IMR-90 (cell line): ENCODE results near the gene IFT43. TPM values are rescaled to one million over a fixed set of nuclear protein-coding genes. Genes with fewer than 3 reads are reported as not detected.

Source experiments
- ATAC-seq: fragments of 200-7000 bp; cut with Tn5 transposase; 2 replicates; pipeline ENCODE4 v1.9.1; 2020; ENCODE audit warnings: low read depth, mild to moderate bottlenecking, moderate library complexity
- Bru-seq: library from RNA; stranded (reverse); fragments of 400-500 nt; gene quantifications from one replicate; lab custom pipeline; 2021; lab: Mats Ljungman, UMichigan
- BruChase-seq, 2 experiments: library from RNA; stranded (reverse); fragments of 400-500 nt; gene quantifications; one replicate each; lab custom pipeline; 2021; lab: Mats Ljungman, UMichigan
- BruUV-seq: library from RNA; stranded (reverse); fragments of 400-500 nt; replicated peaks from 2 replicates; lab custom pipeline; 2021; lab: Mats Ljungman, UMichigan
- CTCF ChIA-PET: fragments of 300-600 bp; formaldehyde crosslinking; extraction: SDS; loops from one replicate; lab custom pipeline; 2021; ENCODE audit warnings: antibody characterized with exemption; lab: Yijun Ruan, JAX
- POLR2A ChIA-PET: fragments of 300-600 bp; sonication (Branson Sonifier 250); formaldehyde crosslinking; loops from one replicate; lab custom pipeline; 2022; ENCODE audit warnings: antibody characterized with exemption; ENCODE audit not compliant: unreplicated experiment; lab: Charles Lee
- DNase-seq: peaks from one replicate; pipeline ENCODE4 v3.0.0; 2013
- H2AFZ ChIP-seq: replicated peaks from 2 replicates; pipeline ENCODE3; 2013; ENCODE audit warnings: low read length, mild to moderate bottlenecking; ENCODE audit not compliant: poor library complexity
- H2AK5ac ChIP-seq: 2 replicates; pipeline ENCODE4 v1.6.1; 2013; ENCODE audit warnings: low read depth, low read length, inconsistent platforms
- H2AK9ac ChIP-seq: replicated peaks from 2 replicates; pipeline ENCODE3; 2013; ENCODE audit warnings: mild to moderate bottlenecking, low read depth, low read length, moderate library complexity; ENCODE audit not compliant: poor library complexity
- H2BK120ac ChIP-seq: 2 replicates; pipeline ENCODE4 v1.6.1; 2013; ENCODE audit warnings: low read depth, low read length, inconsistent platforms
- H2BK15ac ChIP-seq: 3 replicates; pipeline ENCODE4 v1.6.1; 2013; ENCODE audit warnings: low read depth, low read length, inconsistent platforms
- H2BK20ac ChIP-seq: 2 replicates; pipeline ENCODE4 v1.6.1; 2013; ENCODE audit warnings: low read depth, mild to moderate bottlenecking, inconsistent platforms, low read length, moderate library complexity
- H2BK5ac ChIP-seq: 2 replicates; pipeline ENCODE4 v1.6.1; 2013; ENCODE audit warnings: mild to moderate bottlenecking, low read depth, low read length, inconsistent platforms; ENCODE audit not compliant: poor library complexity, severe bottlenecking
- H3K14ac ChIP-seq: replicated peaks from 2 replicates; pipeline ENCODE4 v1.6.1; 2013; ENCODE audit warnings: low read depth, low read length, inconsistent platforms
- H3K18ac ChIP-seq: 2 replicates; pipeline ENCODE4 v1.6.1; 2013; ENCODE audit warnings: low read depth, low read length, control low read depth
- H3K23ac ChIP-seq: 2 replicates; pipeline ENCODE4 v1.6.1; 2013; ENCODE audit warnings: low read depth, low read length, inconsistent platforms
- H3K27ac ChIP-seq: 2 replicates; pipeline ENCODE4 v1.5.1; 2013; ENCODE audit warnings: mild to moderate bottlenecking, control low read depth, low read length; ENCODE audit not compliant: insufficient read depth
- H3K27me3 ChIP-seq: 2 replicates; pipeline ENCODE4 v1.6.1; 2013; ENCODE audit warnings: low read length; ENCODE audit not compliant: control insufficient read depth, insufficient read depth
- H3K36me3 ChIP-seq: 2 replicates; pipeline ENCODE4 v1.6.1; 2013; ENCODE audit warnings: low read length, mixed read lengths; ENCODE audit not compliant: control insufficient read depth, insufficient read depth
- H3K4ac ChIP-seq: 2 replicates; pipeline ENCODE4 v1.6.1; 2013; ENCODE audit warnings: low read depth, low read length, inconsistent platforms
- H3K4me1 ChIP-seq: 2 replicates; pipeline ENCODE4 v1.6.1; 2013; ENCODE audit warnings: low read length, mixed read lengths; ENCODE audit not compliant: control insufficient read depth, insufficient read depth
- H3K4me2 ChIP-seq: 2 replicates; pipeline ENCODE4 v1.6.1; 2013; ENCODE audit warnings: low read depth, mild to moderate bottlenecking, control low read depth, low read length, moderate library complexity
- H3K4me3 ChIP-seq: 2 replicates; pipeline ENCODE4 v1.5.1; 2013; ENCODE audit warnings: low read depth, mild to moderate bottlenecking, control low read depth, low read length, moderate library complexity; ENCODE audit not compliant: insufficient read depth
- H3K56ac ChIP-seq: 2 replicates; pipeline ENCODE4 v1.6.1; 2013; ENCODE audit warnings: low read length, inconsistent platforms; ENCODE audit not compliant: insufficient read depth; ENCODE audit errors: extremely low read depth
- H3K79me1 ChIP-seq, 2 experiments: 2 replicates each; pipeline ENCODE4 v1.6.1; 2013; ENCODE audit warnings: low read length in 2 of 2, inconsistent platforms in 1 of 2, low read depth in 1 of 2
- H3K9ac ChIP-seq: 2 replicates; pipeline ENCODE4 v1.6.1; 2013; ENCODE audit warnings: low read depth, low read length, control low read depth
- H3K9me1 ChIP-seq: 2 replicates; pipeline ENCODE4 v1.6.1; 2013; ENCODE audit warnings: low read length, inconsistent platforms; ENCODE audit not compliant: insufficient read depth
- H3K9me3 ChIP-seq: 2 replicates; pipeline ENCODE4 v1.6.1; 2013; ENCODE audit warnings: low read length; ENCODE audit not compliant: control insufficient read depth, insufficient read depth
- H4K20me1 ChIP-seq: 2 replicates; pipeline ENCODE4 v1.6.1; 2013; ENCODE audit warnings: low read length, inconsistent platforms; ENCODE audit not compliant: insufficient read depth
- H4K5ac ChIP-seq: 2 replicates; pipeline ENCODE4 v1.6.1; 2013; ENCODE audit warnings: mild to moderate bottlenecking, low read depth, low read length, control low read depth
- H4K8ac ChIP-seq, 2 experiments: 2 replicates each; pipeline ENCODE4 v1.6.1; 2013; ENCODE audit warnings: low read depth in 2 of 2, low read length in 2 of 2, control low read depth in 1 of 2, inconsistent platforms in 1 of 2
- H4K91ac ChIP-seq: 2 replicates; pipeline ENCODE4 v1.6.1; 2013; ENCODE audit warnings: low read depth, low read length, inconsistent platforms; ENCODE audit not compliant: insufficient read depth
- CEBPB ChIP-seq: IDR thresholded peaks from 2 replicates; pipeline ENCODE4 v1.6.1; 2012; ENCODE audit warnings: low read depth, low read length, improper control_type of control experiment
- CTCF ChIP-seq: conservative IDR thresholded peaks from 2 replicates; pipeline ENCODE4 v1.5.1; 2012; ENCODE audit warnings: mild to moderate bottlenecking, low read depth, low read length, improper control_type of control experiment
- ELK1 ChIP-seq: fragments of 150-350 bp; IDR thresholded peaks from 2 replicates; pipeline ENCODE4 v1.6.1; 2016; ENCODE audit warnings: low read depth, mild to moderate bottlenecking, low read length, moderate library complexity, borderline replicate concordance
- FOS ChIP-seq: fragments of 150-350 bp; IDR thresholded peaks from 2 replicates; pipeline ENCODE4 v1.6.1; 2016; ENCODE audit warnings: low read depth, low read length
- MAZ ChIP-seq: IDR thresholded peaks from 2 replicates; pipeline ENCODE4 v1.6.1; 2012; ENCODE audit warnings: low read depth, mild to moderate bottlenecking, low read length, improper control_type of control experiment, moderate library complexity, borderline replicate concordance
- MXI1 ChIP-seq: IDR thresholded peaks from 2 replicates; pipeline ENCODE4 v1.6.1; 2012; ENCODE audit warnings: low read depth, mild to moderate bottlenecking, low read length, moderate library complexity, borderline replicate concordance
- NFE2L2 ChIP-seq: fragments of 150-350 bp; IDR thresholded peaks from 2 replicates; pipeline ENCODE4 v1.6.1; 2016; ENCODE audit warnings: low read depth, mild to moderate bottlenecking, low read length
- RAD21 ChIP-seq: IDR thresholded peaks from 2 replicates; pipeline ENCODE4 v1.6.1; 2012; ENCODE audit warnings: low read length, improper control_type of control experiment
- RCOR1 ChIP-seq: IDR thresholded peaks from 2 replicates; pipeline ENCODE4 v1.6.1; 2012; ENCODE audit warnings: mild to moderate bottlenecking, low read length, improper control_type of control experiment; ENCODE audit not compliant: insufficient replicate concordance
- RFX5 ChIP-seq: IDR thresholded peaks from 2 replicates; pipeline ENCODE4 v1.8.0; 2012; ENCODE audit warnings: low read depth, mild to moderate bottlenecking, low read length, moderate library complexity
- SMC3 ChIP-seq: fragments of 150-350 bp; IDR thresholded peaks from 2 replicates; pipeline ENCODE4 v1.6.1; 2016; ENCODE audit warnings: low read depth, mild to moderate bottlenecking, antibody characterized with exemption, low read length, moderate library complexity
- WGBS, 2 experiments: methylation state at CpG; one replicate each; pipeline versions ENCODE4 v1.1.5 to v1.1.7; 2013; ENCODE audit warnings: missing lambda C conversion rate in 2 of 2; ENCODE audit not compliant: insufficient read length in 1 of 2; ENCODE audit errors: extremely low coverage in 2 of 2; 5-methylcytosine and 5-hydroxymethylcytosine counted together
- dilution Hi-C: fragments of 300-500 bp; cut with HindIII; formaldehyde crosslinking; loops from one replicate; pipeline ENCODE4 v1.14.3; 2018; ENCODE audit warnings: low sequenced_read_pairs; ENCODE audit not compliant: unreplicated experiment
- in situ Hi-C: fragments of 300-500 bp; cut with MboI; formaldehyde crosslinking; loops from 3 replicates; pipeline ENCODE4 v1.14.3; 2019; ENCODE audit warnings: low sequenced_read_pairs, inconsistent platforms, mixed read lengths
- intact Hi-C: fragments of 100-400 bp; cut with micrococcal nuclease; formaldehyde crosslinking; loops from 2 replicates; pipeline ENCODE4 v1.10.0; 2022
- long read RNA-seq: library from polyadenylated mRNA; unstranded; transcript quantifications from one replicate; pipeline ENCODE4 v2.0.0, GENCODE V29; 2021; ENCODE audit not compliant: unreplicated experiment
- polyA plus RNA-seq, 3 experiments: library from polyadenylated mRNA; depleted of rRNA; stranded (reverse); fragments of >200 nt; gene quantifications; 2 replicates each; pipeline ENCODE4 v1.2.3, GENCODE V29; 2012; ENCODE audit warnings: low replicate concordance in 1 of 3
- total RNA-seq: library from RNA; depleted of rRNA; stranded (reverse); fragments of >200 nt; gene quantifications from 2 replicates; pipeline ENCODE4 v1.2.3, GENCODE V29; 2012; rRNA removed

Gene IFT43
- total RNA-seq (29.4 and 41.4 TPM in 2 replicates), polyA plus RNA-seq (2012; rRNA removed) (41.4 and 43.2 TPM in 2 replicates), Bru-seq, nascent RNA (percentile 81 among the genes with signal in this experiment), BruChase-seq, experiment 1, labeled RNA remaining after a 6-hour chase (percentile 73 among the genes with signal in this experiment), BruChase-seq, experiment 2, labeled RNA remaining after a 2-hour chase (percentile 78 among the genes with signal in this experiment)
- polyA plus RNA-seq (2012; cell fraction: cytosol; rRNA removed), result 33.4 and 43.4 TPM in 2 replicates
- 32.3 and 52.8 TPM in 2 replicates for polyA plus RNA-seq (2012; cell fraction: nucleus; rRNA removed; ENCODE audit: low replicate concordance)
- long read RNA-seq, transcript IFT43-202 (9 exons, 833 nt), result major isoform, 19 of 47 reads
- long read RNA-seq, partial matches to known transcripts, result 19 of 47 reads
- long read RNA-seq, other reads (novel, unspliced or antisense), result 9 of 47 reads

GRCh38 chr14:75985618-75986438 lies at the start of gene IFT43:
IFT43 (plus strand) TSS chr14:75985763; CDS start chr14:75985787, 24 bp downstream.
- intact Hi-C loops, result no loop called here
- peak; percentile 74 for DNase-seq
- H2BK120ac ChIP-seq, result peak within 1 kb of the TSS; percentile 45; the same call in 1 of the 2 replicates
- in situ Hi-C loops, result loop anchor here (10.0 to 25.0 kb wide), 3 partner anchors 191 to 1076 kb away; partner anchors contain the start of gene FLVCR2
- H3K4me2 ChIP-seq, result peak within 1 kb of the TSS; percentile 91
- POLR2A ChIA-PET, result no interaction called here
- 0% methylated on average over 6 of the region's 52 CpGs; no CpG with 5 or more reads in 1 of the 2 experiments for WGBS, 2 experiments
- peak within 1 kb of the TSS; percentile 96 for H2AFZ ChIP-seq
- H3K4me1 ChIP-seq, result peaks cover 2% of the 10 kb centered on the region; the same call in 1 of the 2 replicates
- no peak within 1 kb of the TSS for H4K5ac ChIP-seq
- H3K9me3 ChIP-seq, result no peaks in the 10 kb centered on the region
- peak within 1 kb of the TSS; percentile 52; the same call in 1 of the 2 replicates for H3K4ac ChIP-seq
- peak within 1 kb of the TSS; percentile 48 for H2AK9ac ChIP-seq
- H3K18ac ChIP-seq, result no peak within 1 kb of the TSS; the same call in 1 of the 2 replicates
- H3K9ac ChIP-seq, result peak within 1 kb of the TSS; percentile 79
- peaks cover 13% of the 10 kb centered on the region for H3K36me3 ChIP-seq
- dilution Hi-C loops, result no loop called here
- H3K9me1 ChIP-seq, result no peaks in the 10 kb centered on the region
- H2AK5ac ChIP-seq, result peak within 1 kb of the TSS; percentile 66; the same call in 1 of the 2 replicates
- peak within 1 kb of the TSS; percentile 62 for H2BK5ac ChIP-seq
- H3K27ac ChIP-seq, result peak within 1 kb of the TSS; percentile 55
- CTCF ChIA-PET, result interaction anchor here (0.6 to 2.2 kb wide), 4 partner anchors 80 to 276 kb away, joined by 3 to 6 read pairs (median 4); no protein-coding TSS in a partner anchor
- H3K23ac ChIP-seq, result peak within 1 kb of the TSS; percentile 46
- peak within 1 kb of the TSS; percentile 87 for H3K14ac ChIP-seq
- H3K56ac ChIP-seq, result peak within 1 kb of the TSS; percentile 32; the same call in 1 of the 2 replicates
- H4K20me1 ChIP-seq, result no peaks in the 10 kb centered on the region
- peak; percentile 66 for ATAC-seq
- H3K79me1 ChIP-seq, result peaks cover 7 to 15% of the 10 kb centered on the region in 2 experiments
- BruUV-seq, result TSS peak; percentile 46
- no peak within 1 kb of the TSS for H2BK20ac ChIP-seq
- H2BK15ac ChIP-seq, result no peak within 1 kb of the TSS
- peak within 1 kb of the TSS; percentile 67 to 76 for H4K8ac ChIP-seq
- H4K91ac ChIP-seq, result no peak within 1 kb of the TSS; the same call in 1 of the 2 replicates
- peak within 1 kb of the TSS; percentile 56 for H3K4me3 ChIP-seq
- H3K27me3 ChIP-seq, result no peaks in the 10 kb centered on the region
- TF ChIP-seq NFE2L2, result no peak
- no peak for TF ChIP-seq FOS
- TF ChIP-seq RCOR1, result no peak
- TF ChIP-seq MAZ, result peak; percentile 69
- no peak for TF ChIP-seq RFX5
- no peak for TF ChIP-seq CEBPB
- TF ChIP-seq ELK1, result no peak
- TF ChIP-seq RAD21, result no peak
- TF ChIP-seq CTCF, result no peak
- peak; percentile 88; the same call in 1 of the 2 replicates for TF ChIP-seq MXI1
- TF ChIP-seq SMC3, result no peak
